SH-SY5Y (cell line): ENCODE data around the gene KRTAP5-4.

Experiments used
- GATA2 ChIP-seq: IDR thresholded peaks from 2 replicates; pipeline ENCODE4 v1.6.1; 2011; ENCODE audit warnings: mild to moderate bottlenecking, low read depth, low read length
- GATA3 ChIP-seq: IDR thresholded peaks from 2 replicates; pipeline ENCODE4 v1.6.1; 2011; ENCODE audit warnings: low read depth, mild to moderate bottlenecking, low read length, moderate library complexity

The KRTAP5-4 gene, protein sequence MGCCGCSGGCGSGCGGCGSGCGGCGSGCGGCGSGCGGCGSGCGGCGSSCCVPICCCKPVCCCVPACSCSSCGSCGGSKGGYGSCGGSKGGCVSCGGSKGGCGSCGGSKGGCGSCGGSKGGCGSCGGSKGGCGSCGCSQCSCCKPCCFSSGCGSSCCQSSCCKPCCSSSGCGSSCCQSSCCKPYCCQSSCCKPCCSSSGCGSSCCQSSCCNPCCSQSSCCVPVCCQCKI

DNA sequence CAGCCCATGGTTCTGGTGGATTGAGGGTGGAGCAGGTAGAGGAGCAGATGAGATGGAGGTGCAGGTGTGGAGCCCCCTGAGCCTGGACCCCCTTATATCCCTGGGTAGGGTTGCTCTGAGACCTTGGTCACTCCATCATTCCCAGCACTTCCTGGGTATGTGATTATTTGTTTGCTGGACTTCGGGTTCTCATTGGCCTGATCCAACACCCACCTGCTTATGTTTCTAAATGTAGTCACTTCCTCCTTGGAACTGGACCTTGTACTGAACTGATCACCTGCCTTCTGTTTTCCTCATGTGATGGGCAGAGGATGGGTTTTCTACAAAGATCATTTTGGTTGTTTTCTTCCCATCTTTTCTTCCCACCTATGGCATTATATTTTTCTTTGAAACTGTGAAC, at the start of gene KRTAP5-4:
Gene KRTAP5-4 (minus strand): TSS at position 53 of the 400 bp plus-strand sequence. CDS start 45 bp downstream, at position 8.
- no peak for TF ChIP-seq GATA3
- TF ChIP-seq GATA2 = no peak

DNA sequence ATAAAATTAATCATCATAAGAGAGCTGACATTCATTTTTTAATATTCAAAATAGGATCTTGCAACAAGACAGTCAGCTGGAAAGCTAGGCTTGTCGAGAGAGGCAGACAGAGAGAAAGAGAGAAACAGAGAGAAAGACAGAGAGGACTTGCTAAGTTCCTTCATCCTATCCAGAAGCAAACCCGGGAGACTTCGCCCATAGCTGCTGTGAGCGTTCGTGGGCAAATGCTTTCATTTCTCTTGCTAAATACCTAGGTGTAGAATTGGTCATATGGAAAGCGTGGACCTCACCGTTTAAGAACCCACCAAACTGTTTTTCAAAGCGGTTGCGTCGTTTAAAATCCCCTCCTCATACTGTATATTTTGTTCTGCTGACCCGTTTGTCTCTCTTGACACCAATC, 49.7 kb upstream of the KRTAP5-4 start:
- no peak for TF ChIP-seq GATA2
- TF ChIP-seq GATA3 = no peak

DNA sequence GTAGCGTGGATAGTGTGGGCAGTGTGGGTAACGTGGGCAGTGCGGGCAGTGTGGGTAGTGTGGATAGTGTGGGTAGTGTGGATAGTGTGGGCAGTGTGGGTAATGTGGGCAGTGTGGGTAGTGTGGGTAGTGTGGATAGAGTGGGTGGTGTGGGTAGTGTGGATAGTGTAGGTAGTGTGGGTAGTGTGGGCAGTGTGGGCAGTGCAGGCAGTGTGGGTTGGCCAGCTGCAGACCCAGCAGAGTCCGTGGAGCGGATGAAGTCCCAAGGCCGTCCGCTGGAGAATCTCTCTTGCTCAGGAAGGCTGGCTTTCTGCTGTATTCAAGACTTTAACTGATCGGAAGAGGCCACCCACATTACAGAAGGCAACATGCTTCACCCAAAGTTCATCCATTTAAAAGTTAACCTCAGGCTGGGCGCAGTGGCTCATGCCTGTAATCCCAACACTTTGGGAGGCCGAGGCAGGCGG, 49.0 kb upstream of the KRTAP5-4 start:
- no peak for TF ChIP-seq GATA3
- TF ChIP-seq GATA2 = no peak

DNA sequence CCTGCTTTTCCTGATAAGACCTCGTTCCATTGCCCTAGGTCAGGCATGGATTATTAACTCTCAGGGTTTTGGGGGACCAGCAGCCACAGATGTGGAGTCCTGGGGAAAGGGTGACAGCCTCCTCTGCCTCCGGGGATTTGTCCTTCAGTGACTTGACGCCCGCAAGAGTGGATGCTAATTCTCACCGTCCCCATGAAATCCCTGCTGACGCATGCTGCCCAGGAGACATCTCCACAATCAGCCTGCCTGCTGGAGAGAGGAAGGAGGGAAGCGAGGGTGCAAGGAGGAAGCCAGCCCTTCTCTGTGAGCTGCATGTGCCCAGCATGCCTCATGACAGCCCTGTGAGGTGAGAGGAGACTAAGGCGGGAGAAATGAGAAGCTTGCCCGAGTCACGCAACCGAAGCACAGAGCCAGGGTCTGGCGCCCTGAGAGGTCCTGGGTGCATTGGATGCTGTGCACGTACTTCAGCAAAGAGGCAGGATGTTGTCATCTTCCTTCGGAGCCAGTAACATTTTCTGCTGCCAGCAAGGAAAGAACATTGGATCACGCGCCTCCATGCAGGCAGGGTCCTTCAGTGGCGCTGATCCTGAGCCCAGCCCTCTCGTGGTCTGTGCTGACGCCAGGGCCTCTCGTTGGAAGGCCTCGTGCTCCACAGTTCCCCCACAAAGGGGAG, 47.7 kb upstream of the KRTAP5-4 start:
- TF ChIP-seq GATA3 = no peak
- no peak for TF ChIP-seq GATA2

DNA sequence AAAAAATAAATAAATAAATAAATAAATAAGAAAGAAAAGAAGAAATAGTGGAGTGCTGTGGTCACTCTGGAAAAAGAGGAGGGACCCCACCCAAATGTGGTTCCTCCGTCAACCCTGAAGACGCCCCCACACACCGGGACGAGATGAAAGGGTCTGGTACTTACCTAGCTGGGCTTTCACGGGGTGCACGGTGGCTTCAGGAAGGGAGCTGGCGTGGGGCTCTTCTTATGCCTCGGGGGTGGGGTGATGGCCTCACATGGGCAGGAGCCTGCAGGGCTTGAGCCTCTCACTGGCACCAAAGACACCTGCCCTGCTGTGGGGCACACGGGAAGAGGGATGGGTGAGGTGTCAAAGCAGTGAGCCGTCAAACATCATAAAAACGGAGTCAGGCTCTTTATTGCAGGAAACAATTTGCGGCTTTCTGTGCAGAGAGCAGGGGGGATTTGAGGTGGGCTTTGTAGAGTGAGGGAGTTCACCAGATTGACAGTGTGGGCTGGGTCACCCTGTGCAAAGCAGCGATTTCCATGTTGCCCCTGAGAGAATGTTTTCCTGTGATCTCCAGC, 47.1 kb upstream of the KRTAP5-4 start:
- TF ChIP-seq GATA3 (no peak), GATA2 (no peak)

DNA sequence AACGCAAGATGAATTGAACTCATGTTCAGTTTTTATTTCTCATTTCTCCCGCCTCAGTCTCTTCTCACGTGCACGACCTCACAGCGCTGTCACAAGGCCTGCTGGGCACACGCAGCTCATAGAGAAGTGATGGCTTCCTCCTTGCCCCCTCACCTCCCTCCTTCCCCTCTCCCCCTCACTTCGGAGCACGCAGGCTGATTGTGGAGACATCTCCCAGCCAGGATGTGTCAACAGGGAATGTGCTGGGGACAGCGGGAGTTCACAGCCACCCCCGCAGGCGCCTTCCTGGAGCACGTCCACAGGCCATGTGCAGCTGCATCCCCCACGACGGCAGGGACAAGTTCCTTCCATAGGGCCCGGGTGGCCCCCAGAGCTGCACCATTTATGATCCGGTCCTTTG, 46.0 kb upstream of the KRTAP5-4 start:
- TF ChIP-seq GATA3 = no peak
- TF ChIP-seq GATA2 = no peak

DNA sequence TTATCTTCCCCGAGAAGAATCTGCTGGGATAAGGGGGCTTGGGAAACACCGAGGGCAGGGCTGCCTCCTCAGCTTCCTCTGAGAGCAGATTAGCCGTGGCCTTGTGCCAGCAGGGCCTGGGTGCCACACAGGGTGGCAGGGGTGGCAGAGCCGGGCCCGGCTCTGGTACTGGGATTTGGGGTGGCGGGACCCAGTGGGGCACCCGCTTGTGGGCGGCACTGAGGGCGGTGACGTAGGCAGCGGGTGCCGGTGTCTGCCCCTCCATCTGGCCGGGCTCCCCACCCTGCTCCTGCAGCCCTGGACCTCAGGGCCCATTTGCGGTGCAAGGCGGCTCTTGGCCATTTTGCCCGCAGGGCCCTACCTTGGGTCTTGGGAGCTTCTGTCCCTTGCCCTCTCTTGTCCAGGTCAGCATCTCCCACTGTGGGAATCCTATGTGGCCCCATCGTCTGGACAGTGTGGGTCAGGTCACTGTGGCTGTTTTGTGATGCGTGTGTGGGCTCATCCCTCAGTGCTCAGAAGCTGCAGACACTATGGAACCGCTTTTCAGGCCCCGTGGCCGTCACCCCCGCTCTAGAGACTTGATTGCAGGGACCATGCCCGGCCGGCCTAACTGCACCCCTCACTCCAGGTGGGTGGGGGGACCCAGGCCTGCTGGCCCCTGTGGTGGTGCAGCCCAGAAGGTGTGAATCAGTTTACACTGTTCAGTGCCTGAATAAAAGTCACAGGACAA, 45.3 kb upstream of the KRTAP5-4 start:
- no peak for TF ChIP-seq GATA2

DNA sequence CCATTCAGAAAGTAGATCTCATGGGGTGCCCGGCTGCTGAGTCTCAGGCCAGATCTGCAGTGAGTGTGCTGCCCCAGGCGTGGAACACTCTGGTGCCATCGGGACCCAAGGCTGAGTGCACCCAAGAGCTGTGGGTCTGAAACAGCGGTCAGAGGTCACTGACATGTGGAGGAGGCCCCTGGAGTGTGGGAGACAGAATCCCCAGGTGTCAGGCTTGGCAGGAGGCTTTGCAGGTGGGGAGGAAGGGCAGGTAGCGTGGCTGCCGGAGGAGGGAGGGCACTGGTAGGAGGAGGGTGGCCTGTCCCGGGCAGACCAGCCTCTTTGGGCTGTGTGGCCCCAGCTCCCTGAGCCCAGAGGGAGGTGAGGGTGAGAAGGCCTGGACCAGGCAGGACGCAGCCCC, 43.4 kb upstream of the KRTAP5-4 start:
- no peak for TF ChIP-seq GATA3
- TF ChIP-seq GATA2 = no peak

DNA sequence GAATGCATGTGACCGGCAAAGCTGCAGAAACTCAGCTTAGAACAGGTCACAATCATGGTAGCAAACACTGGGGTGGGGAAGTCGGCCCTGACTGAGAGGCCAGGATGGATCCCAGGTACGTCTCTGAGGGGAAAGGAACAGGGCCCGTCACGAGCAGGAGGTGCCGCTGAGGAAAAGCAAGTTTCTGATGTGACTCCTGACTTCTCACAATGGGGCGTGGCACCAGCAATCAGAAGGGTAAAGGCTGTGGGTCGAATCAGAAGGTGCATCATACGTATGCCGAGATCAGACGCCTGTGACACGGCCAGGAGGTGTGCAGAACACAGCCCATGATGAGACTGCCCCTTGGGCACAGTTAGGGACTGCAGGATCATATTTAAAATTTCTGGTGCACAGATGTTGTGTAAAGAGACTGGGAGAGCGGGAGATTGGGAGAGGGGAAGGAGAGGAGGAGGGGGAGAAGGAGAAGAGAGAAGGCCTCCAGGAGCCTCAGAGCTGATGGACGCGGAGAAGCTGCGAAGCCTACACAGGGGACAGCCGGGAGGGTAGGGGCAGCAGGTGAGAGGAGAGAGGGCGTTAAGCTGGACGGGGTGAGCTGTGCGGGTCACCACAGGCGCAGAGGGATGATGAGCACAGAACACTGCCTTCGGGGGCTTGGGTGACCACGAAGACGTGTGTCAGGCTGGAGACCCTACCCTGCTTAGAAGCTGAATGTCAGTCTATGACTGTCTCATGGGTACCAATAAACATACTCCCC, 38.4 kb upstream of the KRTAP5-4 start:
- no peak for TF ChIP-seq GATA3
- no peak for TF ChIP-seq GATA2

DNA sequence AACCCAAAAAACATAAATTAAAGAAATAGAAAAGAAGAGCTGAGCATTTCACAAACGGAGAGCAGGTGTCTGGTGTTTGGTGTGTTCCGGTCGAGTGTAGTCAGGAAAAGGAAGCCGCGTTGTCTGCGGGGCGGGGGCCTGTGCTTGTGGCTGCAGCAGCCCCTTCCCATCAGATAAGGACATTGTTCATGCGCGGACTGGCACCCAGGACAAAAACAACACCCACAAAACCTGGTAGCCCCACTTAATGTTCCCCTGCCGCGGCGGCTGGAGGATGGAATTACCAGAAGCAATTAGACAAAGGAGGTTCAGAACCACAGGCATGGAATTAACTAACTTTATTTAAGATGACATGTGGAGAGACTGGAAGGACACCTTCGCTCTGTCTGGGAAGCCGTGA, 37.6 kb upstream of the KRTAP5-4 start:
- TF ChIP-seq GATA3 (no peak), GATA2 (peak; percentile 27; the same call in 1 of the 2 replicates)

DNA sequence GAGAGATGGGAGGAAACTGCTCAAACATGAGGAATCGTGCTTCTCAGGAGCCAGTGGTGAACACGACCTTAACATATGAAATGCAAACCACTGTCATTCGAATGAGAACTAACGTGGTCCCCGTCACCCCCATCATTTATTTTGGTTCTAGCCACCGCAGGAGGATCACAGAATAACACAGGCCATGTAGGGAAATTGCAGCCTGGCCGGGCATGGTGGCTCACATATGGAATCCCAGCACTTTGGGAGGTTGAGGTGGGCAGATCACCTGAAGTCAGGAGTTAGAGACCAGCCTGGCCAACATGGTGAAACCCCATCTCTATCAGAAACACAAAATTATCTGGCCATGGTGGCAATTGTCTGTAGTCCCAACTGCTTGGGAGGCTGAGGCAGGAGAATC, 34.7 kb upstream of the KRTAP5-4 start:
- no peak for TF ChIP-seq GATA2
- TF ChIP-seq GATA3 = no peak

DNA sequence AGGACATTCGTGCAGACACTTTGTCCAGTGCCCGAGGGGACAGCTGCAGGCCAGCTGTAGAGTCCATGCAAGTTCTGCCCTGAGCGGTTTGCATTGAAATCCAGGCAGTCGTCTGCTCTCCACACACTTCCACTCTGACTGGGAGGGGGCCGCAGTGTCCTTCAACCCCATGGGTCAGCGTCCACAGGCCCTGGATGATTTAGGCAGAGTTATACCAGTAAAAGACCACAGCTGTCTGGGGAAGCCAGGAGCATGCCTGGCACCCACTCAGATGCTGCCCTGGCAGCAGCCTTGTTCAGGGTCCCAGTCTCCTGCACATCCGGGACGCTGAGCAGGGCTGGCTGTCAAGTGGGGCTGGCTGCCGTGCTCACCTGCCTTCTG, 34.1 kb upstream of the KRTAP5-4 start:
- TF ChIP-seq GATA2 = no peak
- no peak for TF ChIP-seq GATA3

DNA sequence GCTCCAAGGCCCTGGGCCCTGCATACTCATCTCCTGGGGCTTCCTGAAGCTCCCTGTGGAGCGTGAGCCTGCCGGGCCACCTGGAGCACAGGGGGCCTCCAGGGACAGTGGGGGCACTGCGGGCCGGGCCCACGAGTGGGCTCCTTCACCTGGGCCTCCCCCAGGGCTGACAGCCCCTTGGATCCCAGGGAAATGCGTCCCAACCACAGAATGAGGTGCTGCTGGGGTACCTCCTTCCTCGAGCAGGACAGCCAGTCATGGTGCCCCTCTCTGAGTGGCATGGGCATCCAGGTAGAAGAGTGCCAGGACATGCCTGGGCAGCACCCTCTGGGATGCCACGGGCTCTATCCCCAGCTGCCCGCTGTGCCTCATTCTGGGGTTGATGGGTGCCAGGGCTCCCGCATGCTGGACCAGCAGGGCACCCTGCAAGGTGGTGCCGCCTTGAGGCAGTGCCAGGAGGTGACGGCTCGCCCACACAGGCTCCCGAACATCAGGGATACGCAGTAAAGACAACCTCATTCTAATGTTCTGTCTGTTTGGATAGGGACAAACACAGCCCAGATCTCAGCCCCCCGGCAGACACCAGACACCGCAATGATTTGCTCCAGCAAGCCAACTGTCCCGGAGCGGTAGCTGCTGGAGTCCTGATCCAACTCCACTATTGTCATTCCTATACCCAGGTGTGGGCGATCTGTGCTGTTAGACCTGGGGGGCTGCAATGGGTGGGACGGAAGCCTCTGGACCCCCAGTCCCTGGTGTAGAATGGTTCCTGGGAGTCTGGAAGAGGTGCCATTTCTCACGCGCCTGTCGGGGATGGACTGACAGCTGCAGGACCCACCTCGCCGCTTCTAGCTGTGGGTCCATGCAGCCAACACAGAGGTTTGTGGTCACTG, 33.5 kb upstream of the KRTAP5-4 start:
- TF ChIP-seq GATA2 = no peak
- no peak for TF ChIP-seq GATA3
